GM23338 (cell line): Measurements from ENCODE around the gene NTPCR.

ENCODE experiments used
- CTCF ChIP-seq, 2 experiments: fragments of 200-600 bp in 1 of 2; sonication (generic) in 1 of 2; conservative IDR thresholded peaks; 2 replicates each; pipeline versions ENCODE4 v1.5.1 to v1.6.1; 2016 to 2017; ENCODE audit warnings: antibody characterized with exemption in 2 of 2, low read depth in 2 of 2, mild to moderate bottlenecking in 2 of 2, moderate library complexity in 1 of 2
- POLR2AphosphoS5 ChIP-seq: IDR thresholded peaks from 2 replicates; pipeline ENCODE4 v1.6.1; 2016; ENCODE audit warnings: antibody characterized with exemption, low read depth

GRCh38 chr1:232951605-232952004, 1.2 kb downstream of the NTPCR start:
- TF ChIP-seq POLR2AphosphoS5 (no peak), CTCF (conservative IDR thresholded peaks at IDR 0.05; ENCODE audit: low read depth in 2 of 2) (no peak)
